Endothelial cell of umbilical vein (primary cell): Measurements from ENCODE around the gene ANKRD33. TPM values are rescaled to one million over a fixed set of nuclear protein-coding genes. Genes with fewer than 3 reads are reported as not detected.

Experiments
- BruUV-seq: library from RNA; stranded (reverse); fragments of 400-500 nt; replicated peaks from 2 replicates; lab custom pipeline; 2021; lab: Mats Ljungman, UMichigan
- CTCF ChIA-PET: fragments of 300-600, 350-600 bp; sonication (Branson Sonifier 250); formaldehyde crosslinking; loops from one replicate; lab custom pipeline; 2021; ENCODE audit warnings: antibody characterized with exemption, inconsistent platforms; lab: Charles Lee
- POLR2A ChIA-PET: fragments of 300-600, 350-600 bp; sonication (Branson Sonifier 250); formaldehyde crosslinking; loops from one replicate; lab custom pipeline; 2021; ENCODE audit warnings: antibody characterized with exemption, inconsistent platforms; lab: Charles Lee
- DNase-seq: peaks from one replicate; pipeline ENCODE4 v3.0.0-alpha.2; 2011; ENCODE audit warnings: low read depth, low spot score
- FAIRE-seq: peaks from 2 replicates; lab custom pipeline; 2011; peaks lifted over from hg19 to GRCh38; lab: Jason Lieb, UNC
- H2AFZ ChIP-seq: 2 replicates; pipeline ENCODE4 v1.6.0; 2012; ENCODE audit warnings: low read depth, low read length, control low read depth, inconsistent platforms
- H3K27ac ChIP-seq: 2 replicates; pipeline ENCODE4 v1.5.1; 2011; ENCODE audit warnings: low read depth, mild to moderate bottlenecking, control low read depth, low read length, moderate library complexity; ENCODE audit not compliant: insufficient read depth
- H3K27me3 ChIP-seq, 2 experiments: 2 replicates each; pipeline versions ENCODE4 v1.6.0 to v1.6.1; 2011; ENCODE audit warnings: low read length in 2 of 2, mixed read lengths in 1 of 2; ENCODE audit not compliant: control insufficient read depth in 2 of 2, insufficient read depth in 2 of 2
- H3K36me3 ChIP-seq, 2 experiments: 2 replicates in 1 of 2; 3 replicates in 1 of 2; pipeline ENCODE4 v1.5.1; 2011; ENCODE audit warnings: low read length in 2 of 2, mild to moderate bottlenecking in 1 of 2, moderate library complexity in 1 of 2; ENCODE audit not compliant: control insufficient read depth in 2 of 2, insufficient read depth in 2 of 2; ENCODE audit errors: extremely low read depth in 1 of 2
- H3K4me1 ChIP-seq: 3 replicates; pipeline ENCODE4 v1.5.1; 2011; ENCODE audit warnings: mild to moderate bottlenecking, low read length; ENCODE audit not compliant: control insufficient read depth, insufficient read depth; ENCODE audit errors: extremely low read depth
- H3K4me2 ChIP-seq: 2 replicates; pipeline ENCODE4 v1.6.1; 2011; ENCODE audit warnings: low read length, control low read depth, mixed read lengths; ENCODE audit not compliant: insufficient read depth
- H3K4me3 ChIP-seq, 3 experiments: fragments of 200-600 bp in 1 of 3; sonication (generic), shearing (Covaris generic) in 1 of 3; replicated peaks in 1 of 3; 2 replicates each; pipeline ENCODE4 v1.5.1; 2011 to 2016; ENCODE audit warnings: control low read depth in 3 of 3, low read length in 3 of 3, mild to moderate bottlenecking in 2 of 3, inconsistent platforms in 1 of 3, low read depth in 1 of 3, moderate library complexity in 1 of 3; ENCODE audit not compliant: insufficient read depth in 1 of 3
- H3K79me2 ChIP-seq: 2 replicates; pipeline ENCODE4 v1.6.0; 2012; ENCODE audit warnings: low read length, inconsistent platforms; ENCODE audit not compliant: control insufficient read depth, insufficient read depth
- H3K9ac ChIP-seq: replicated peaks from 2 replicates; pipeline ENCODE3; 2011; ENCODE audit warnings: low read length, control low read depth; ENCODE audit not compliant: insufficient read depth; ENCODE audit errors: extremely low read depth
- H3K9me1 ChIP-seq: replicated peaks from 3 replicates; pipeline ENCODE4 v1.6.0; 2011; ENCODE audit warnings: mild to moderate bottlenecking, low read length; ENCODE audit not compliant: control insufficient read depth, insufficient read depth; ENCODE audit errors: extremely low read depth
- H3K9me3 ChIP-seq: replicated peaks from 2 replicates; pipeline ENCODE4 v1.5.1; 2012; ENCODE audit warnings: low read length, inconsistent platforms; ENCODE audit not compliant: control insufficient read depth, insufficient read depth
- H4K20me1 ChIP-seq: replicated peaks from 2 replicates; pipeline ENCODE3; 2011; ENCODE audit warnings: mild to moderate bottlenecking, low read length; ENCODE audit not compliant: control insufficient read depth, insufficient read depth; ENCODE audit errors: extremely low read depth
- EZH2 ChIP-seq: IDR thresholded peaks from 2 replicates; pipeline ENCODE4 v1.6.1; 2012; ENCODE audit warnings: borderline replicate concordance, low read depth, mild to moderate bottlenecking, moderate library complexity, low read length, inconsistent platforms; ENCODE audit not compliant: severe bottlenecking
- FOS ChIP-seq: IDR thresholded peaks from 2 replicates; pipeline ENCODE4 v1.6.1; 2011; ENCODE audit warnings: mild to moderate bottlenecking, low read length, moderate library complexity, borderline replicate concordance; ENCODE audit not compliant: insufficient read depth
- GATA2 ChIP-seq: IDR thresholded peaks from 2 replicates; pipeline ENCODE4 v1.7.0; 2011; ENCODE audit warnings: low read depth, mild to moderate bottlenecking, moderate library complexity, mixed read lengths, low read length; ENCODE audit not compliant: insufficient read length, insufficient read depth
- JUN ChIP-seq: IDR thresholded peaks from 2 replicates; pipeline ENCODE4 v1.6.1; 2011; ENCODE audit warnings: borderline replicate concordance, low read depth; ENCODE audit not compliant: insufficient read length, insufficient read depth
- MAX ChIP-seq: IDR thresholded peaks from 2 replicates; pipeline ENCODE4 v1.6.1; 2011; ENCODE audit not compliant: insufficient read depth, insufficient read length
- MYC ChIP-seq: IDR thresholded peaks from one replicate; pipeline ENCODE4 v1.6.1; 2011; ENCODE audit warnings: mild to moderate bottlenecking, low read depth, low read length
- POLR2A ChIP-seq: IDR thresholded peaks from 2 replicates; pipeline ENCODE4 v1.6.1; 2012; ENCODE audit warnings: low read depth, mild to moderate bottlenecking, control low read depth, low read length
- POLR2AphosphoS5 ChIP-seq: IDR thresholded peaks from 2 replicates; pipeline ENCODE4 v1.6.1; 2012; ENCODE audit warnings: low read depth, mild to moderate bottlenecking, control low read depth, low read length, moderate library complexity; ENCODE audit not compliant: insufficient read depth
- dilution Hi-C: fragments of 300-500 bp; cut with MboI; formaldehyde crosslinking; loops from one replicate; pipeline ENCODE4 v1.15.0; 2019; ENCODE audit warnings: low sequenced_read_pairs; ENCODE audit not compliant: extremely low pct_ligation_motif_present
- intact Hi-C: fragments of 100-400 bp; cut with micrococcal nuclease; formaldehyde crosslinking; loops from one replicate; pipeline ENCODE4 v1.10.0; 2022
- polyA plus RNA-seq, 4 experiments: library from polyadenylated mRNA; depleted of rRNA in 3 of 4; stranded (reverse) in 3 of 4; unstranded in 1 of 4; fragments of >200 nt; gene quantifications; 2 replicates each; pipeline versions ENCODE4 v1.2.1 to v1.2.3, GENCODE V29; 2011 to 2012; ENCODE audit warnings: missing spikeins in 1 of 4
- total RNA-seq: library from RNA; stranded (reverse); gene quantifications from 2 replicates; pipeline ENCODE4 v1.2.3, GENCODE V29; 2021
- TF ChIP-seq, protein P1 (sequence below), 2 donors: IDR thresholded peaks; 1 replicate in 1 of 2; 2 replicates in 1 of 2; pipeline ENCODE4 v1.5.1; 2011; ENCODE audit warnings: low read length in 2 of 2, mild to moderate bottlenecking in 2 of 2, moderate library complexity in 2 of 2, control low read depth in 1 of 2, inconsistent platforms in 1 of 2, low read depth in 1 of 2; ENCODE audit not compliant: insufficient read depth in 1 of 2; ENCODE audit errors: extremely low read depth in 1 of 2

Gene ANKRD33
- total and polyA plus RNA-seq, 2 donors (not counting 3 experiments of a cell fraction or from before 2014, with no cell fraction given): 0.80 to 1.2 TPM

DNA sequence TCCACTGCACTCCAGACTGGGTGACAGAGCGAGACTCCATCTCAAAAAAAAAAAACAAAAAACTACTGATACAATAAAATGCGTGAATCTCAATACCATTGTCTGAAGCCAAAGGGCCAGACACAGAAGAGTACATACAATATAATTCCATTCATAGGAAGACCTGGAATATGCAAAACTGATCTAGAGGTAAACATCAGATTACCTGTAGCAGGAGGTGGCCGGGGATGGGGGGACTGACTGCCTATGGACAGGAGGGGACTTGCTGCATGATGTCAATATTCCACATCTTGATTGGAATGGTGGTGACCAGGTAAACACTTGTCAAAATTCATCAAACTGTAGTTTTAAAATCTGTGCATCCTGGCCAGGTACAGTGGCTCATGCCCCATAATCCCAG, 26.9 kb upstream of the ANKRD33 start:
- Histone ChIP-seq H4K20me1 (no peaks in the 10 kb centered on the region), H3K9me3 (no peaks in the 10 kb centered on the region), H3K79me2 (no peaks in the 10 kb centered on the region), H3K4me3 (no peak overlapping the region), H3K27ac (no peak overlapping the region), H2AFZ (no peak overlapping the region), H3K36me3 (no peaks in the 10 kb centered on the region), H3K4me1 (peaks cover 3% of the 10 kb centered on the region), H3K9ac (no peak overlapping the region), H3K9me1 (no peaks in the 10 kb centered on the region), H3K4me2 (no peak overlapping the region), H3K27me3 (no peaks in the 10 kb centered on the region)
- dilution Hi-C loops (no loop called here), intact Hi-C loops (no loop called here)
- no peak for FAIRE-seq
- no peak for DNase-seq
- POLR2A ChIA-PET: interaction anchor here (0.7 kb wide), 1 partner anchor 11 kb away, joined by 6 read pairs; no protein-coding TSS in a partner anchor
- TF ChIP-seq, protein P1, sequence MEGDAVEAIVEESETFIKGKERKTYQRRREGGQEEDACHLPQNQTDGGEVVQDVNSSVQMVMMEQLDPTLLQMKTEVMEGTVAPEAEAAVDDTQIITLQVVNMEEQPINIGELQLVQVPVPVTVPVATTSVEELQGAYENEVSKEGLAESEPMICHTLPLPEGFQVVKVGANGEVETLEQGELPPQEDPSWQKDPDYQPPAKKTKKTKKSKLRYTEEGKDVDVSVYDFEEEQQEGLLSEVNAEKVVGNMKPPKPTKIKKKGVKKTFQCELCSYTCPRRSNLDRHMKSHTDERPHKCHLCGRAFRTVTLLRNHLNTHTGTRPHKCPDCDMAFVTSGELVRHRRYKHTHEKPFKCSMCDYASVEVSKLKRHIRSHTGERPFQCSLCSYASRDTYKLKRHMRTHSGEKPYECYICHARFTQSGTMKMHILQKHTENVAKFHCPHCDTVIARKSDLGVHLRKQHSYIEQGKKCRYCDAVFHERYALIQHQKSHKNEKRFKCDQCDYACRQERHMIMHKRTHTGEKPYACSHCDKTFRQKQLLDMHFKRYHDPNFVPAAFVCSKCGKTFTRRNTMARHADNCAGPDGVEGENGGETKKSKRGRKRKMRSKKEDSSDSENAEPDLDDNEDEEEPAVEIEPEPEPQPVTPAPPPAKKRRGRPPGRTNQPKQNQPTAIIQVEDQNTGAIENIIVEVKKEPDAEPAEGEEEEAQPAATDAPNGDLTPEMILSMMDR (IDR thresholded peaks at IDR 0.05; ENCODE audit: extremely low read depth in 1 of 2, insufficient read depth in 1 of 2, low read depth in 1 of 2, low read length in 2 of 2): no peak
- no peak for TF ChIP-seq JUN
- TF ChIP-seq EZH2: no peak
- no peak for TF ChIP-seq MAX
- no peak for TF ChIP-seq GATA2
- TF ChIP-seq POLR2AphosphoS5: no peak
- TF ChIP-seq MYC: no peak
- TF ChIP-seq FOS: no peak
- TF ChIP-seq POLR2A: no peak
- CTCF ChIA-PET: interaction anchor here (1.4 to 3.8 kb wide), 4 partner anchors 14 to 160 kb away, joined by 3 to 12 read pairs (median 6); no protein-coding TSS in a partner anchor
- no TSS peak for BruUV-seq
